Small intestine (tissue), 7 donors: ENCODE data around the gene PSMG3. TPM values are rescaled to one million over a fixed set of nuclear protein-coding genes. Genes with fewer than 3 reads are reported as not detected.

ENCODE experiments used
- DNase-seq, 2 donors: peaks; one replicate each; pipeline versions ENCODE4 v3.0.0 to v3.0.0-alpha.2; 2013
- FAIRE-seq: peaks from 2 replicates; lab custom pipeline; 2012; peaks lifted over from hg19 to GRCh38; lab: Jason Lieb, UNC
- H3K27ac ChIP-seq, 3 donors: one replicate each; pipeline ENCODE4 v1.5.1; 2013; ENCODE audit warnings: low read length in 2 of 3, mild to moderate bottlenecking in 2 of 3, control low read depth in 1 of 3, inconsistent platforms in 1 of 3, low read depth in 1 of 3, moderate library complexity in 1 of 3
- H3K27me3 ChIP-seq, 3 donors: one replicate each; pipeline ENCODE4 v1.6.1; 2013; ENCODE audit warnings: low read length in 3 of 3, inconsistent platforms in 1 of 3; ENCODE audit not compliant: control insufficient read depth in 3 of 3, insufficient read depth in 3 of 3
- H3K36me3 ChIP-seq, 3 donors: one replicate each; pipeline ENCODE4 v1.6.1; 2013; ENCODE audit warnings: low read length in 3 of 3, inconsistent platforms in 1 of 3, low read depth in 1 of 3, mild to moderate bottlenecking in 1 of 3, moderate library complexity in 1 of 3; ENCODE audit not compliant: control insufficient read depth in 3 of 3, insufficient read depth in 2 of 3
- H3K4me1 ChIP-seq, 3 donors: one replicate each; pipeline ENCODE4 v1.6.1; 2013; ENCODE audit warnings: low read length in 2 of 3, inconsistent platforms in 1 of 3, low read depth in 1 of 3, mild to moderate bottlenecking in 1 of 3, moderate library complexity in 1 of 3; ENCODE audit not compliant: control insufficient read depth in 3 of 3, insufficient read depth in 2 of 3
- H3K4me3 ChIP-seq, 3 donors: one replicate each; pipeline ENCODE4 v1.5.1; 2013; ENCODE audit warnings: low read length in 3 of 3, control low read depth in 1 of 3, inconsistent platforms in 1 of 3, low read depth in 1 of 3, mild to moderate bottlenecking in 1 of 3, moderate library complexity in 1 of 3
- H3K9me3 ChIP-seq, 2 donors: one replicate each; pipeline ENCODE4 v1.6.1; 2013; ENCODE audit warnings: low read depth in 1 of 2, low read length in 1 of 2; ENCODE audit not compliant: control insufficient read depth in 2 of 2, insufficient read depth in 1 of 2
- WGBS, 3 donors: extraction: QIAGEN DNeasy Blood & Tissue Kit; methylation state at CpG; one replicate each; pipeline ENCODE4 v1.1.7; 2013; 5-methylcytosine and 5-hydroxymethylcytosine counted together
- polyA plus RNA-seq, 4 donors: library from polyadenylated mRNA; stranded (reverse) in 3 of 4; unstranded in 1 of 4; fragments of 200-250 nt in 3 of 4; fragments of 120-200 nt in 1 of 4; gene quantifications; one replicate each; pipeline versions ENCODE4 v1.2.1 to v1.2.3, GENCODE V29; 2013
- donor health status: healthy with polysubstance abuse.
- donor health status: control.
- donor health status: control.
- donor health status: Bipolar disorder and iron deficiency.
- donor health status: healthy.

Gene PSMG3
- polyA plus RNA-seq, 4 donors = 28.7 to 73.1 (median 69.8) TPM

DNA sequence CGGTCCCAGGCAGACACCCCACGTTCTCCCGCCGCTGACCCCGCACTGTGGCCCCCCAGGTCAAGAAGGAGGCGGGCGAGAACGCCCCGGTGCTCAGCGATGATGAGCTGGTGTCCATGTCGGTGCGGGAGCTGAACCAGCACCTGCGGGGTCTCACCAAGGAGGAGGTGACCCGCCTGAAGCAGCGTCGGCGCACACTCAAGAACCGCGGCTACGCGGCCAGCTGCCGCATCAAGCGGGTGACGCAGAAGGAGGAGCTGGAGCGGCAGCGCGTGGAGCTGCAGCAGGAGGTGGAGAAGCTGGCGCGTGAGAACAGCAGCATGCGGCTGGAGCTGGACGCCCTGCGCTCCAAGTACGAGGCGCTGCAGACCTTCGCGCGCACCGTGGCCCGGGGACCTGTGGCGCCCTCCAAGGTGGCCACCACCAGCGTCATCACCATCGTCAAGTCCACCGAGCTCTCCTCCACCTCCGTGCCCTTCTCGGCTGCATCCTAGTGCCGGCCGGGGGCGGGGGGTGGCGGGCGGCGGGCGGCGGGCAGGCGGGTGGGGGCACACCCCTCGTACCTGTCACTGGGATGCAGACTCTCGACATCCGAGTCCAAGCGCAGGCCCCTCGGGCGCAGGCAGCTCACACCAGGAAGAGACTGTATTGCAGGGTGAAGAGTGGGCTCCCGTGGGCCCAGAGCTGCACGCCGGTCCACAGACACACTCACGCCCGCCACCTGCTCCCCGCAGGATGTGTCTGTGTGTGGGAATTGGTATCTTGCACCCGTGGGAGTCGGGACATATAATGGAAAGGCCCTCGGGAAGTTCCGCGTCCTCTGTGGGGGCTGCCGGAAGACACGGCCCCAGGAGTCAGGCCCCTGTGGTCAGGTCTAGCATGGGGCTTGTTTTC, 29.7 kb downstream of the PSMG3 start:
- H3K4me1 ChIP-seq = peaks cover 4 to 30% (median 6%) of the 10 kb centered on the region in 3 donors
- DNase-seq = no peak
- H3K27ac ChIP-seq = no peak overlapping the region
- WGBS, 3 donors = 94 to 96% (median 95%) methylated on average over 55 to 73 of the region's 73 CpGs
- H3K9me3 ChIP-seq = no peaks in the 10 kb centered on the region
- H3K36me3 ChIP-seq = peaks cover 10 to 95% (median 17%) of the 10 kb centered on the region in 3 donors
- H3K27me3 ChIP-seq = no peaks in the 10 kb centered on the region
- H3K4me3 ChIP-seq = no peak overlapping the region
- no peak for FAIRE-seq

DNA sequence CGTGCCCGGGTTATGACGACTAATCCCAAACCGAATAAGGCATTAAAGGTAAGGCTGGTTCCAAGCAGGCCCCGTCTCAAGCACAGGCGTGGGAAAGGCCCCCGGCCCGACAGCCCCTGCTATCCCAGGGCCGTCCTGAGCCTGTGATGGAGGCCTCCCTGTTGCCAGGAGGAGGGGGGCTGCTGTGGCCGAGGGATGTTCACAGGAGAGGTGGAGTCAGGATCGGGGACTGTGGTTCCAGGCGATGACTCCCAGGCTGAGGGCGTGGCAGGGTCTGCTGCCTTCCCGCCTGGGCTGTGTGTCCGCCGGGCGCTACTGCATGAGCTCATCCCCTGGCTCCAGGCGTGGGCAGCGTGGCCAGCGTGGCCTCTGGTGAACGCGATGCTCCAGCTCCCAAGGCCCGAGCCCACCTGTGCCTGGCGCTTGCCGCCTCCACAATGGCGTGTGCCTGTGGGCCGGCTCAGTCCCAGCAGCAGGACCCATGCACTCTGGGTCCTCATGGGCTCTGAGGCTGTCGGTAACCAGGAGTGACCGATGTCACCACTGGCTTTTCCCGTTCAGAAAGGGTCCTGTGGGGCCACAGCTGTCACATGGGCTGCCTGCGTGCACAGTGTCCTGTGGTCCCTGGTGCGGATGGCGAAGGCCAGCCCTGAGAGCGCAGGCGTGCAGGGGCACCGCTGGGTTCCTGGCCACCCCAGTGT, 30.5 kb downstream of the PSMG3 start:
- no peak for FAIRE-seq
- no peaks in the 10 kb centered on the region for H3K27me3 ChIP-seq
- H3K27ac ChIP-seq = peak overlapping the region in 1 of 3 donors; percentile 6
- no peak for DNase-seq
- no peaks in the 10 kb centered on the region for H3K9me3 ChIP-seq
- peaks cover 4 to 28% (median 6%) of the 10 kb centered on the region in 3 donors for H3K4me1 ChIP-seq
- H3K36me3 ChIP-seq = peaks cover 10 to 95% (median 17%) of the 10 kb centered on the region in 3 donors
- WGBS, 3 donors = 87 to 89% (median 88%) methylated on average over 34 to 36 of the region's 36 CpGs
- H3K4me3 ChIP-seq = no peak overlapping the region

DNA sequence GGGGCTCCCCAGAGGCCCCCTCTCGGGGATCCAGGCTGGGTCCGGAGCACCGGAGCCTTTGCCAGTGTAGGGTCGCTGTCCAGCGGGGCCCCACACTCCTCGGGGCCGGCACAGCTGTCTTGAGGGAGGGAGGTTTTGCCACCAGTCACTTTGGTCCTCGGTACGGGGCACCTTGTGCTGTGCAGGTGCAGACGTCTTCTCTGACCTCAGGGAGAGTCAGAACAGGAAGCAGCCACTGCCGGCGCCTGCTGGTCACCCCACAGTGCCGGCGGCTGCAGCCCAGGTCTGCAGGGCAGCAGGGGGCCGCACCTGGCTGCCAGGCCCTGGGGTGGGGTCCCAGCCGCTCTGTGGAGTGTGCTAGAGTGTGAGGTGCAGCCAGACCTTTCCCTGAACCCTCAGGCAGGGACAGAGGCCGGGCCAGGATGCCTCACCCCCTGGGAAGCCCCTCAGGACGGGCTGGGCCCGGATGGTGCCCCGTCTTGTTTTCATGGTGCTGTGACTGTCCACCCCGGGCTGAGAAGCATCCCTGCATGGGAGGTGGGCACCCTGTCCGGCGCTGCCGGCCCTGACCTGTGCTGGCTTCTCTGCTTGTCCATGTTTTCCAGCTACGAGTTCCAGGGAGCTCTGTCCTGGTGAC, 31.2 kb downstream of the PSMG3 start:
- H3K9me3 ChIP-seq = no peaks in the 10 kb centered on the region
- H3K27ac ChIP-seq = peak overlapping the region in 1 of 3 donors; percentile 98
- 77 to 86% (median 83%) methylated on average over 25 of the region's 25 CpGs for WGBS, 3 donors
- DNase-seq = no peak
- no peaks in the 10 kb centered on the region for H3K27me3 ChIP-seq
- peaks cover 10 to 95% (median 17%) of the 10 kb centered on the region in 3 donors for H3K36me3 ChIP-seq
- H3K4me1 ChIP-seq = peaks cover 4 to 32% (median 13%) of the 10 kb centered on the region in 3 donors
- H3K4me3 ChIP-seq = no peak overlapping the region
- no peak for FAIRE-seq

DNA sequence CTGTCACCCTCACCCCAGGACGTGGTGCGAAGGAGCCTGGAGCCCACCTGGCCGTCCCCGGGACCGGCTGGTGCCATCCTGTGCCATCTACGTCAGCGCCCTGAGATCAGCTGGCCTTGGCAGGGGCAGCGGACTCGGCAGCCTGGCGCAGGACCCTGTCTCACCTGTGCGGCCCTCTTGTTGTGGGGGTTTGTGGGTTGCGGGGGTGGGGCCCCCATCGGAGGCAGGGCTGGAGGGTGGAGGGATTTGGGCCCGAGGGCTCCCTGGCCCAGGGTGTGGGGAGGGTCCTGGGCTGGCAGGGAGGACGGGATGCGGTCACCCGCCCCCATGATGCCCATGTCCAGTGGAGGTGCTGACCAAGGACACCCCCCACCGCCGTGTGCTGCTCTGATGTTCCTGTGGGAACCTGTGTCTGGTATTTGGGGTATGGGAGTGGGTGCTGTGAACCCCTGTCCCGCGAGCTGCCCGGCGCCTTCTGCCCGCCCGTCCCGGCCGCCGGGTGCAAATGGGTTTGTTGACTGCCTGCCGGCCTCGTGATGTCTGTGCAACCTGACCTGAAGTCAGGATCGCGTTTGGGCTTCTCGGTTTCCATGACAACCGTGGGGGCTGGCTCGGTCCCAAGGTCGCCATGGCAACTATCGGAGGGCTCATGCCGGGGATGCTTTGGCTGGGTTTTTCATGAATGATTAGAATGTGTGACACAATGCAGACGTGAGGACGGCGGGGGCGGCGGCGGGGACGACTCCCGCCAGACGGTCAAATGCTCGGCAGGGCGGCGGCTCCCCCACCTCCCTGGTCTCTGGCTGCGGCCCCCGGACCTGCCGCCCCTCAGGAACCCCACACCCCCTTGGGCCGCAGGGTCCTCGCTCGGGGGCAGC, 32.1 kb downstream of the PSMG3 start:
- peak overlapping the region; percentile 31 to 53 (median 42) for H3K4me3 ChIP-seq
- no peaks in the 10 kb centered on the region for H3K27me3 ChIP-seq
- 47 to 59% (median 56%) methylated on average over 49 to 56 of the region's 56 CpGs for WGBS, 3 donors
- peak overlapping the region; percentile 91 to 98 (median 92) for H3K27ac ChIP-seq
- no peaks in the 10 kb centered on the region for H3K9me3 ChIP-seq
- peaks cover 10 to 94% (median 17%) of the 10 kb centered on the region in 3 donors for H3K36me3 ChIP-seq
- FAIRE-seq = no peak
- peak in 1 of 2 donors; percentile 68 for DNase-seq
- peaks cover 4 to 41% (median 19%) of the 10 kb centered on the region in 3 donors for H3K4me1 ChIP-seq

DNA sequence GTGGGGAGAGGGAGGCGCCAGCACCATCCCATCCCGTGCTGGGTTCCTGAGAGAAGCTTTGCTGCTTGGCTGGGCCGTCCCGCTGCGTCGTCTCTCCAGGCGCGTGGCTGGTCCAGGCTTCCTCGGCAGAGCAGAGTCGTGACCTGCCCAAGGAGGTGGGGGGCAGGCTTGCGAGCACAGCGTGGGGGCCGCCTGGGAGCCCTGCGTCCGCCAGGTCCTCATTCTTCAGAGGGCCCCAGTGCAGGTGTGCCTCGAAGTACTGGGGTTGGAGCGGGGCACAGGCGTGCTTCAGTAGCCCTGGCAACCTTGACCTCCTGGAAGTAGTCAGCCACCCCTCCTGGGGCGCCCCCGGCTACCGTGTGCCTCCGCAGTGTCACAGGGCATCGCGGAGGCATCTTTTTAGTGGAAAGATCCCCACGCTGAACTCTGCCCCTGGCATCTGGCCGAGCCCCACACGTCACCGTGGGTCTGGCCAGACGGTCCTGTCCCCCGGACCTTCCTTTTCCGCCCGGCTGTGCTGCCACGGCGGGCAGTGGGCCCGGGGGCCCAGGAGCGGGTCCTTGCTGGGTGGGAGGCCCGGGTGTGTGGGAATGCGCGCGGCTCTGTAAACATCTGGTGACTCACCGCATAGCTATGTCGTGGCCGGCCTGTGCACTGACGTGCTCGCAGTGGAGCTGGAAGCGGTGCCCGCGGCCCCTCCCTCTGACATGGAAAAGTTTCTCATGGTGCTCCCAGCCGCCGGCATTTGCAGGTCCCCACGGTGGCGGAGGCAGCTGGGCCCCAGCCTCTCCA, 32.9 kb downstream of the PSMG3 start:
- Histone ChIP-seq H3K4me1 (peaks cover 4 to 47% (median 19%) of the 10 kb centered on the region in 3 donors), H3K4me3 (peak overlapping the region; percentile 31 to 53 (median 42)), H3K27me3 (no peaks in the 10 kb centered on the region), H3K36me3 (peaks cover 10 to 86% (median 17%) of the 10 kb centered on the region in 3 donors), H3K27ac (peak overlapping the region; percentile 91 to 98 (median 92)), H3K9me3 (no peaks in the 10 kb centered on the region)
- WGBS, 3 donors = 19 to 33% (median 32%) methylated on average over 47 to 52 of the region's 52 CpGs
- DNase-seq = peak; percentile 91 to 96
- FAIRE-seq = no peak

GRCh38 chr7:1536455-1536742, 33.4 kb downstream of the PSMG3 start:
- WGBS, 3 donors = 65 to 75% (median 72%) methylated on average over 7 of the region's 7 CpGs
- FAIRE-seq (no peak), DNase-seq (no peak)

GRCh38 chr7:1535701-1536454, 34.0 kb downstream of the PSMG3 start:
- H3K9me3 ChIP-seq = no peaks in the 10 kb centered on the region
- H3K4me3 ChIP-seq = no peak overlapping the region
- FAIRE-seq = no peak
- peak overlapping the region; percentile 17 to 98 (median 91) for H3K27ac ChIP-seq
- H3K27me3 ChIP-seq = no peaks in the 10 kb centered on the region
- 85 to 87% (median 86%) methylated on average over 42 of the region's 42 CpGs for WGBS, 3 donors
- peaks cover 4 to 53% (median 19%) of the 10 kb centered on the region in 3 donors for H3K4me1 ChIP-seq
- H3K36me3 ChIP-seq = peaks cover 10 to 75% (median 14%) of the 10 kb centered on the region in 3 donors
- no peak for DNase-seq

More at GRCh38 chr7:1536455-1536742, 33.4 kb downstream of the PSMG3 start:
- H3K27ac ChIP-seq = peak overlapping the region; percentile 91 to 98 (median 92)
- peaks cover 10 to 80% (median 17%) of the 10 kb centered on the region in 3 donors for H3K36me3 ChIP-seq
- no peaks in the 10 kb centered on the region for H3K27me3 ChIP-seq
- no peaks in the 10 kb centered on the region for H3K9me3 ChIP-seq
- peaks cover 4 to 52% (median 19%) of the 10 kb centered on the region in 3 donors for H3K4me1 ChIP-seq
- H3K4me3 ChIP-seq = peak overlapping the region in 1 of 3 donors; percentile 53
